Measurements from ENCODE around the gene APBB1IP.
"Not testable (repeated sequence)": the region's sequence is repeated elsewhere in the genome, so short reads cannot be mapped to it uniquely, and the experiment has no call there.

Gene APBB1IP

GRCh38 chr10:26479766-26480492, 41.8 kb downstream of the APBB1IP start:
- no peak for DNase-seq

- no peak for DNase-seq
Observed at GRCh38 chr10:26481315-26481692, 43.2 kb downstream of the APBB1IP start.

GRCh38 chr10:26481914-26482550, 43.9 kb downstream of the APBB1IP start:
- DNase-seq: no peak

GRCh38 chr10:26483554-26483953, 45.4 kb downstream of the APBB1IP start:
- DNase-seq: no peak

GRCh38 chr10:26485150-26485941, 47.2 kb downstream of the APBB1IP start:
- DNase-seq: no peak

GRCh38 chr10:26486304-26486703, 48.2 kb downstream of the APBB1IP start:
- no peak for DNase-seq

GRCh38 chr10:26486990-26487850, 49.1 kb downstream of the APBB1IP start:
- DNase-seq: no peak

- no peak for DNase-seq
Observed at GRCh38 chr10:26488344-26488743, 50.2 kb downstream of the APBB1IP start.

- no peak for DNase-seq
Observed at GRCh38 chr10:26489081-26489480, 50.9 kb downstream of the APBB1IP start.

GRCh38 chr10:26490367-26490766, 52.2 kb downstream of the APBB1IP start:
- DNase-seq: not testable (repeated sequence)

- no peak for DNase-seq
Observed at GRCh38 chr10:26491276-26491675, 53.1 kb downstream of the APBB1IP start.

- DNase-seq: no peak
Observed at GRCh38 chr10:26491934-26492333, 53.8 kb downstream of the APBB1IP start.

- not testable (repeated sequence) for DNase-seq
Observed at GRCh38 chr10:26492725-26493124, 54.6 kb downstream of the APBB1IP start.

- DNase-seq: no peak
Observed at GRCh38 chr10:26494018-26494417, 55.9 kb downstream of the APBB1IP start.

GRCh38 chr10:26499426-26499825, 61.3 kb downstream of the APBB1IP start:
- no peak for DNase-seq

- DNase-seq: no peak
Observed at GRCh38 chr10:26502986-26503385, 64.8 kb downstream of the APBB1IP start.

- DNase-seq: no peak
Observed at GRCh38 chr10:26503911-26504310, 65.8 kb downstream of the APBB1IP start.

- not testable (repeated sequence) for DNase-seq
Observed at GRCh38 chr10:26504429-26504828, 66.3 kb downstream of the APBB1IP start.

GRCh38 chr10:26505491-26505890, 67.3 kb downstream of the APBB1IP start:
- no peak for DNase-seq

- DNase-seq: no peak
Observed at GRCh38 chr10:26506736-26507135, 68.6 kb downstream of the APBB1IP start.

GRCh38 chr10:26507441-26507840, 69.3 kb downstream of the APBB1IP start:
- DNase-seq: no peak

GRCh38 chr10:26508016-26508415, 69.9 kb downstream of the APBB1IP start:
- DNase-seq: no peak

- no peak for DNase-seq
Observed at GRCh38 chr10:26509307-26509706, 71.2 kb downstream of the APBB1IP start.
